CD14-positive monocyte (primary cell): Measurements from ENCODE around the gene PTK6. TPM values are rescaled to one million over a fixed set of nuclear protein-coding genes. Genes with fewer than 3 reads are reported as not detected.

Experiments used
- DNase-seq, 3 donors: peaks; one replicate each; pipeline ENCODE4 v3.0.0-alpha.2; 2011 to 2022
- H2AFZ ChIP-seq: 2 replicates; pipeline ENCODE4 v1.6.0; 2012; ENCODE audit warnings: mild to moderate bottlenecking, low read depth, low read length, inconsistent platforms; ENCODE audit not compliant: insufficient read depth, poor library complexity, severe bottlenecking
- H3K27ac ChIP-seq, 2 donors: 1 replicate in 1 of 2; 2 replicates in 1 of 2; pipeline ENCODE4 v1.5.1; 2012 to 2013; ENCODE audit warnings: low read length in 2 of 2, control low read depth in 1 of 2, inconsistent platforms in 1 of 2, low read depth in 1 of 2, mild to moderate bottlenecking in 1 of 2
- H3K27me3 ChIP-seq, 2 donors: one replicate each; pipeline versions ENCODE4 v1.6.0 to v1.6.1; 2011 to 2013; ENCODE audit warnings: low read length in 2 of 2; ENCODE audit not compliant: control insufficient read depth in 2 of 2, insufficient read depth in 2 of 2
- H3K36me3 ChIP-seq, 2 donors: replicated peaks in 1 of 2; 1 replicate in 1 of 2; 2 replicates in 1 of 2; pipeline versions ENCODE4 v1.5.1 to v1.6.1; 2012 to 2013; ENCODE audit warnings: low read length in 2 of 2, control low read depth in 1 of 2, inconsistent platforms in 1 of 2, mild to moderate bottlenecking in 1 of 2; ENCODE audit not compliant: insufficient read depth in 2 of 2, control insufficient read depth in 1 of 2
- H3K4me1 ChIP-seq, 2 donors: 1 replicate in 1 of 2; 2 replicates in 1 of 2; pipeline versions ENCODE4 v1.5.1 to v1.6.1; 2012 to 2013; ENCODE audit warnings: low read length in 2 of 2, control low read depth in 1 of 2, inconsistent platforms in 1 of 2, mild to moderate bottlenecking in 1 of 2, moderate library complexity in 1 of 2; ENCODE audit not compliant: insufficient read depth in 2 of 2, control insufficient read depth in 1 of 2
- H3K4me2 ChIP-seq: replicated peaks from 2 replicates; pipeline ENCODE3; 2012; ENCODE audit warnings: low read length, moderate library complexity, mild to moderate bottlenecking; ENCODE audit not compliant: poor library complexity, severe bottlenecking; ENCODE audit errors: extremely low read depth
- H3K4me3 ChIP-seq, 3 experiments: fragments of 200-600 bp in 1 of 3; sonication (generic) in 1 of 3; replicated peaks in 1 of 3; 1 replicate in 2 of 3; 2 replicates in 1 of 3; pipeline ENCODE4 v1.5.1; 2011 to 2013; ENCODE audit warnings: low read length in 3 of 3, mild to moderate bottlenecking in 3 of 3, control low read depth in 2 of 3, low read depth in 2 of 3, inconsistent platforms in 1 of 3, moderate library complexity in 1 of 3
- H3K79me2 ChIP-seq: 2 replicates; pipeline ENCODE4 v1.6.0; 2012; ENCODE audit warnings: mild to moderate bottlenecking, control low read depth, inconsistent platforms, low read length, moderate library complexity; ENCODE audit not compliant: insufficient read depth
- H3K9ac ChIP-seq: 2 replicates; pipeline ENCODE4 v1.6.0; 2017; ENCODE audit warnings: low read length, mild to moderate bottlenecking; ENCODE audit not compliant: insufficient read depth, poor library complexity, severe bottlenecking
- H3K9me3 ChIP-seq, 2 donors: replicated peaks in 1 of 2; 1 replicate in 1 of 2; 2 replicates in 1 of 2; pipeline versions ENCODE4 v1.5.1 to v1.6.1; 2012 to 2013; ENCODE audit warnings: low read length in 2 of 2, control low read depth in 1 of 2; ENCODE audit not compliant: control insufficient read depth in 1 of 2, insufficient read depth in 1 of 2
- H4K20me1 ChIP-seq: 2 replicates; pipeline ENCODE4 v1.6.0; 2012; ENCODE audit warnings: mild to moderate bottlenecking, low read length, control low read depth, moderate library complexity; ENCODE audit not compliant: insufficient read depth
- H3K27ac Mint-ChIP-seq, 7 donors: one replicate each; pipeline ENCODE4 v1.8.0; 2020; ENCODE audit warnings: mild to moderate bottlenecking in 7 of 7, mixed read lengths in 7 of 7, moderate library complexity in 6 of 7, inconsistent platforms in 2 of 7
- H3K27me3 Mint-ChIP-seq, 3 donors: one replicate each; pipeline ENCODE4 v1.8.0; 2021 to 2022; ENCODE audit warnings: low read depth in 3 of 3, mild to moderate bottlenecking in 3 of 3, mixed read lengths in 3 of 3, moderate library complexity in 3 of 3, inconsistent platforms in 1 of 3
- H3K36me3 Mint-ChIP-seq, 2 donors: one replicate each; pipeline ENCODE4 v1.8.0; 2020; ENCODE audit warnings: mixed read lengths in 2 of 2, inconsistent platforms in 1 of 2, mild to moderate bottlenecking in 1 of 2
- H3K4me1 Mint-ChIP-seq: one replicate; pipeline ENCODE4 v1.8.0; 2020; ENCODE audit warnings: mild to moderate bottlenecking, mixed read lengths
- H3K4me3 Mint-ChIP-seq, 2 donors: one replicate each; pipeline ENCODE4 v1.8.0; 2020; ENCODE audit warnings: mild to moderate bottlenecking in 2 of 2, mixed read lengths in 2 of 2, moderate library complexity in 1 of 2
- H3K9me3 Mint-ChIP-seq, 7 donors: one replicate each; pipeline ENCODE4 v1.8.0; 2020 to 2022; ENCODE audit warnings: mixed read lengths in 7 of 7, mild to moderate bottlenecking in 6 of 7, moderate library complexity in 6 of 7, inconsistent platforms in 2 of 7
- CTCF ChIP-seq: fragments of 200-600 bp; IDR thresholded peaks from one replicate; pipeline ENCODE4 v1.8.0; 2022; ENCODE audit warnings: antibody characterized with exemption, mild to moderate bottlenecking
- WGBS: methylation state at CpG from one replicate; pipeline ENCODE4 v1.1.5; 2013; ENCODE audit warnings: missing lambda C conversion rate; ENCODE audit not compliant: insufficient coverage; 5-methylcytosine and 5-hydroxymethylcytosine counted together
- intact Hi-C, 2 donors: fragments of 100-400 bp; cut with micrococcal nuclease; formaldehyde crosslinking; loops; one replicate each; pipeline versions ENCODE4 v1.15.0 to v1.15.1; 2023
- polyA plus RNA-seq, 3 donors: library from polyadenylated mRNA; depleted of rRNA in 1 of 3; unstranded in 2 of 3; stranded (reverse) in 1 of 3; fragments of 300-500 nt in 2 of 3; fragments of >200 nt in 1 of 3; fragmentation: Illumina TruSeq in 2 of 3; gene quantifications; 1 replicate in 2 of 3; 2 replicates in 1 of 3; pipeline ENCODE4 v1.2.3, GENCODE V29; 2012 to 2021

Gene PTK6
- polyA plus RNA-seq, 3 donors, result 0.66 to 4.1 (median 1.5) TPM

DNA sequence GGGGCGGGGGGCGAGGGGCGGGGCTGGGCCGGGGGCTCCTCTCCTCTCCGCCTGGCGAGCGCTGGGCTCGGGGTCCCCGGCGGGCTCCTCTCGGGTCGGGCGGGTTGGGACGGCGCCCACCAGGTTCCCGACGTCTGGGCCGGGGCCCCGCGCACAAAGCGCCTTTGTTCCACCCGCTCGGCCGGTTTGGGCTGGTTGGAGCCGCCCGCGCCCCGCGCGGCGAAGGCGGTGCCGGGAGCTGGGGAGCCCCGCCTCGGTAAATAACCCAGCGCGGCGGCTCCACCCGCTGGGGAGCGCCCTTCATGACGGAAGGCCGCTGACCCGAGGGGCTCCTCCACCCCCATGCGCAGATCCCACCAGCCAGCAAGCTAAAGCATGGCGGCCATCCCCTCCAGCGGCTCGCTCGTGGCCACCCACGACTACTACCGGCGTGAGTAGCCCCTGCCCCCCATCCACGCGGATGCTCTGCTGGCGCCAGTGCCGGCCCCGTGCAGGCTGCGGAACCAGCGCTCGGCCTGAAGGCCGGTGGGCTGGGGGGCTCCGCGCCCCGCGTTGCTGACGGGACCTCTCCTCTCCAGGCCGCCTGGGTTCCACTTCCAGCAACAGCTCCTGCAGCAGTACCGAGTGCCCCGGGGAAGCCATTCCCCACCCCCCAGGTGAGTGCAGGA, 16.1 kb downstream of the PTK6 start:
- peak overlapping the region; percentile 50 to 83 (median 65) for H3K4me3 ChIP-seq
- Mint-ChIP-seq H3K27me3 (peaks cover 24 to 38% (median 26%) of the 10 kb centered on the region in 3 donors), H3K4me1 (peaks cover 17% of the 10 kb centered on the region), H3K4me3 (peak overlapping the region; percentile 78 to 83), H3K9me3 (peaks cover 13 to 22% (median 18%) of the 10 kb centered on the region in 7 donors), H3K27ac (peak overlapping the region in 5 of 7 donors; percentile 19 to 74 (median 50)), H3K36me3 (peaks cover 15 to 21% of the 10 kb centered on the region in 2 donors)
- H3K9ac ChIP-seq, result peak overlapping the region; percentile 68
- peak overlapping the region; percentile 97 for H2AFZ ChIP-seq
- peak overlapping the region in 1 of 2 donors; percentile 53 for H3K27ac ChIP-seq
- DNase-seq, result peak; percentile 20 to 38 (median 29)
- intact Hi-C loops, result loop anchor here (1.0 to 10.0 kb wide), 3 partner anchors 16 to 544 kb away; partner anchors contain the start of genes PTK6 (in 2 of the 2) and TCEA2 (in 1 of the 2)
- H3K79me2 ChIP-seq, result peaks cover 7% of the 10 kb centered on the region
- H4K20me1 ChIP-seq, result peaks cover 13% of the 10 kb centered on the region
- WGBS, result under 1% methylated on average over 62 of the region's 68 CpGs
- TF ChIP-seq CTCF, result no peak
- H3K4me1 ChIP-seq, result peaks cover 20 to 31% of the 10 kb centered on the region in 2 donors
- peaks cover 11 to 12% of the 10 kb centered on the region in 2 donors for H3K9me3 ChIP-seq
- no peaks in the 10 kb centered on the region for H3K36me3 ChIP-seq
- peaks cover 0 to 23% of the 10 kb centered on the region in 2 donors for H3K27me3 ChIP-seq
- H3K4me2 ChIP-seq, result peak overlapping the region; percentile 96

GRCh38 chr20:63520504-63520933, 16.7 kb downstream of the PTK6 start, which contains the start of gene PPDPF:
TSS of gene PPDPF (plus strand) at chr20:63520765. CDS start at chr20:63521309, 544 bp downstream.
- peak within 1 kb of the TSS; percentile 50 to 83 (median 68) for H3K4me3 ChIP-seq
- peaks cover 11 to 12% of the 10 kb centered on the region in 2 donors for H3K9me3 ChIP-seq
- intact Hi-C loops, result loop anchor here (1.0 to 10.0 kb wide), 3 partner anchors 16 to 544 kb away; partner anchors contain the start of genes PTK6 (in 2 of the 2) and TCEA2 (in 1 of the 2)
- peaks cover 0 to 23% of the 10 kb centered on the region in 2 donors for H3K27me3 ChIP-seq
- peak within 1 kb of the TSS; percentile 97 for H2AFZ ChIP-seq
- H3K36me3 ChIP-seq, result no peaks in the 10 kb centered on the region
- WGBS, result under 1% methylated on average over 51 of the region's 64 CpGs
- peak; percentile 73 to 83 (median 75) for DNase-seq
- peak within 1 kb of the TSS in 1 of 2 donors; percentile 53 for H3K27ac ChIP-seq
- Mint-ChIP-seq H3K4me1 (peaks cover 12% of the 10 kb centered on the region), H3K27ac (peak within 1 kb of the TSS; percentile 19 to 85 (median 63)), H3K9me3 (peaks cover 13 to 22% (median 19%) of the 10 kb centered on the region in 7 donors), H3K27me3 (peaks cover 24 to 41% (median 26%) of the 10 kb centered on the region in 3 donors), H3K4me3 (peak within 1 kb of the TSS; percentile 78 to 83), H3K36me3 (peaks cover 15 to 21% of the 10 kb centered on the region in 2 donors)
- TF ChIP-seq CTCF, result no peak
- peaks cover 7% of the 10 kb centered on the region for H3K79me2 ChIP-seq
- H3K4me2 ChIP-seq, result peak within 1 kb of the TSS; percentile 96
- H4K20me1 ChIP-seq, result peaks cover 13% of the 10 kb centered on the region
- peaks cover 16 to 26% of the 10 kb centered on the region in 2 donors for H3K4me1 ChIP-seq
- peak within 1 kb of the TSS; percentile 68 for H3K9ac ChIP-seq
